SU-DHL-6 (cell line): Measurements from ENCODE around the gene TMEM9.

Experiments
- H2AFZ ChIP-seq: fragments of 200-600 bp; sonication (generic); 2 replicates; pipeline ENCODE4 v1.6.1; 2014; ENCODE audit warnings: low read depth, mild to moderate bottlenecking, moderate library complexity, mixed read lengths, antibody characterized with exemption, low read length; ENCODE audit not compliant: severe bottlenecking
- H3F3A ChIP-seq: fragments of 200-600 bp; shearing (Covaris generic); 2 replicates; pipeline ENCODE4 v1.6.0; 2016; ENCODE audit warnings: antibody characterized with exemption, mild to moderate bottlenecking; ENCODE audit not compliant: insufficient read depth
- H3K27ac ChIP-seq: fragments of 200-600 bp; sonication (generic); 2 replicates; pipeline ENCODE4 v1.5.1; 2016; ENCODE audit warnings: low read depth, mild to moderate bottlenecking, low read length, moderate library complexity, mixed read lengths
- H3K27me3 ChIP-seq: fragments of 200-600 bp; sonication (generic), shearing (Covaris generic); 2 replicates; pipeline ENCODE4 v1.6.0; 2014; ENCODE audit warnings: mild to moderate bottlenecking, low read length
- H3K36me3 ChIP-seq: fragments of 200-600 bp; sonication (generic); 2 replicates; pipeline ENCODE4 v1.6.1; 2014; ENCODE audit warnings: mild to moderate bottlenecking, low read length, mixed read lengths
- H3K4me2 ChIP-seq: fragments of 300-600, 200-600 bp; shearing (Covaris generic), sonication (generic); 2 replicates; pipeline ENCODE4 v1.6.0; 2014; ENCODE audit warnings: low read length, low read depth, mild to moderate bottlenecking; ENCODE audit not compliant: poor library complexity, severe bottlenecking
- H3K4me3 ChIP-seq: fragments of 200-600 bp; sonication (generic); 2 replicates; pipeline ENCODE4 v1.5.1; 2014; ENCODE audit warnings: antibody characterized with exemption, low read length, mild to moderate bottlenecking, mixed read lengths; ENCODE audit not compliant: insufficient read depth, poor library complexity, severe bottlenecking
- H3K79me2 ChIP-seq: fragments of 200-600 bp; sonication (generic); 2 replicates; pipeline ENCODE4 v1.6.1; 2014; ENCODE audit warnings: mild to moderate bottlenecking, low read length, moderate library complexity; ENCODE audit not compliant: insufficient read depth
- H3K9ac ChIP-seq: fragments of 200-600 bp; sonication (generic); 2 replicates; pipeline ENCODE4 v1.7.0; 2014; ENCODE audit warnings: mild to moderate bottlenecking, low read length
- H3K9me2 ChIP-seq: fragments of 200-600 bp; sonication (generic); replicated peaks from 2 replicates; pipeline ENCODE4 v1.6.1; 2014; ENCODE audit warnings: low read length; ENCODE audit not compliant: insufficient read depth
- H3K9me3 ChIP-seq: fragments of 200-600 bp; sonication (generic); 2 replicates; pipeline ENCODE4 v1.6.1; 2014; ENCODE audit warnings: low read length, mixed read lengths; ENCODE audit not compliant: insufficient read depth
- H4K20me1 ChIP-seq: fragments of 200-600 bp; sonication (generic); 2 replicates; pipeline ENCODE4 v1.6.1; 2014; ENCODE audit warnings: low read depth, mild to moderate bottlenecking, antibody characterized with exemption, low read length, moderate library complexity, mixed read lengths
- CTCF ChIP-seq: fragments of 200-600 bp; sonication (generic); IDR thresholded peaks from one replicate; pipeline ENCODE4 v1.5.1; 2017; ENCODE audit warnings: antibody characterized with exemption, mild to moderate bottlenecking, low read length, moderate library complexity; ENCODE audit not compliant: insufficient read depth, poor library complexity, severe bottlenecking
- EZH2phosphoT487 ChIP-seq: fragments of 200-600 bp; sonication (generic), shearing (Covaris generic); conservative IDR thresholded peaks from 2 replicates; pipeline ENCODE4 v1.6.1; 2018; ENCODE audit warnings: mild to moderate bottlenecking, antibody characterized with exemption, low read length, moderate library complexity, mixed read lengths

The TMEM9 gene

DNA sequence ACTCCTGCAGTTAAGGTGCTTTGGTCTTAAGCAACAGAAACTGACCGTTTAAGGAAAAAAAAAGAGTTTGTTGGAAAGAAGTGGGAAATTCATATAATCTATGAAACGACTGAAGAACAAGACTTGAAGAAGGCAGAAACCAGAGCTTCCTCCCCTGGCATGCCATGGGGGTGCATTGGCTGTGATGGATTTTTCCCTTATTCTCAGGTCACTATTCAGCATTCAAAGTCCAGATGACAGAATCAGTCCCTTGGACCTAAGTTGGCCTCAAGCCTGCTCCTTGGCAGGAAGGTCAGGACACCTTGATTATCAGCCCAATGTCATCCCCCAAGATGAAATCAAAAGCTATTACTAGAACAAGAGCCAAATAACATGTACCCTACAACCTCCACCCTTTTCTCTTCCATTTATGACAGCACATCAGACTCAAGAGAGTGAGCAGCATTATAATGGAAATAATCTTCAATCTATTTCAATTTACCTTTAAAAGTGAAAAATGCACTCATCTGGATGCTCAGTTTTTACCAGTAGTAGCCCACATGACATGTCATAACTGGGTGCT is 15.8 kb upstream of the TMEM9 start:
- H3K9ac ChIP-seq = no peak overlapping the region
- H3K9me3 ChIP-seq = no peaks in the 10 kb centered on the region
- H3K4me3 ChIP-seq = no peak overlapping the region
- no peaks in the 10 kb centered on the region for H3K79me2 ChIP-seq
- H4K20me1 ChIP-seq = no peaks in the 10 kb centered on the region
- H3K9me2 ChIP-seq = no peaks in the 10 kb centered on the region
- H3K4me2 ChIP-seq = peak overlapping the region; percentile 60
- no peaks in the 10 kb centered on the region for H3F3A ChIP-seq
- H2AFZ ChIP-seq = no peak overlapping the region
- H3K27me3 ChIP-seq = no peaks in the 10 kb centered on the region
- no peak overlapping the region for H3K27ac ChIP-seq
- H3K36me3 ChIP-seq = no peaks in the 10 kb centered on the region
- TF ChIP-seq EZH2phosphoT487 = no peak
- no peak for TF ChIP-seq CTCF

GRCh38 chr1:201169203-201169602 is 14.9 kb upstream of the TMEM9 start:
- no peak overlapping the region for H3K4me2 ChIP-seq
- no peaks in the 10 kb centered on the region for H3F3A ChIP-seq
- no peak overlapping the region for H3K27ac ChIP-seq
- no peaks in the 10 kb centered on the region for H3K9me3 ChIP-seq
- no peak overlapping the region for H3K9ac ChIP-seq
- H3K79me2 ChIP-seq = no peaks in the 10 kb centered on the region
- no peak overlapping the region for H2AFZ ChIP-seq
- no peaks in the 10 kb centered on the region for H3K9me2 ChIP-seq
- H3K4me3 ChIP-seq = no peak overlapping the region
- H3K27me3 ChIP-seq = no peaks in the 10 kb centered on the region
- no peaks in the 10 kb centered on the region for H4K20me1 ChIP-seq
- TF ChIP-seq CTCF = no peak
- TF ChIP-seq EZH2phosphoT487 = no peak
- no peaks in the 10 kb centered on the region for H3K36me3 ChIP-seq

GRCh38 chr1:201167041-201167991 is 13.0 kb upstream of the TMEM9 start:
- no peaks in the 10 kb centered on the region for H3K9me3 ChIP-seq
- no peak overlapping the region for H3K4me2 ChIP-seq
- H3K27me3 ChIP-seq = no peaks in the 10 kb centered on the region
- H3K4me3 ChIP-seq = no peak overlapping the region
- no peaks in the 10 kb centered on the region for H3F3A ChIP-seq
- H3K9me2 ChIP-seq = no peaks in the 10 kb centered on the region
- no peak overlapping the region for H3K27ac ChIP-seq
- no peak overlapping the region for H2AFZ ChIP-seq
- H4K20me1 ChIP-seq = no peaks in the 10 kb centered on the region
- H3K79me2 ChIP-seq = no peaks in the 10 kb centered on the region
- H3K36me3 ChIP-seq = no peaks in the 10 kb centered on the region
- TF ChIP-seq CTCF (no peak), EZH2phosphoT487 (no peak)
- H3K9ac ChIP-seq = no peak overlapping the region
